Ovary (tissue), 9 donors: ENCODE measurements around the gene FUT7. TPM values are rescaled to one million over a fixed set of nuclear protein-coding genes. Genes with fewer than 3 reads are reported as not detected.

ENCODE experiments used
- DNase-seq, 5 donors: peaks; one replicate each; pipeline ENCODE4 v3.0.0-alpha.2; 2019 to 2020
- H3K27ac ChIP-seq, 2 donors: fragments of 200-600 bp; one replicate each; pipeline versions ENCODE4 v1.5.1 to v1.8.0; 2019 to 2022
- H3K27me3 ChIP-seq: fragments of 200-600 bp; one replicate; pipeline ENCODE4 v1.8.0; 2022
- H3K36me3 ChIP-seq: fragments of 200-600 bp; sonication (generic); one replicate; pipeline ENCODE4 v1.5.1; 2019
- H3K4me1 ChIP-seq: one replicate; pipeline ENCODE4 v1.8.1; 2013; ENCODE audit warnings: mild to moderate bottlenecking, moderate library complexity; ENCODE audit not compliant: insufficient read depth
- H3K4me3 ChIP-seq: fragments of 200-600 bp; sonication (generic); one replicate; pipeline ENCODE4 v1.5.1; 2017
- H3K9me3 ChIP-seq, 2 donors: fragments of 200-600 bp in 1 of 2; sonication (generic) in 1 of 2; one replicate each; pipeline versions ENCODE4 v1.5.1 to v1.8.1; 2013 to 2019; ENCODE audit warnings: mild to moderate bottlenecking in 1 of 2, moderate library complexity in 1 of 2
- CTCF ChIP-seq, 3 donors: fragments of 450-650 bp in 2 of 3; fragments of 200-600 bp in 1 of 3; IDR thresholded peaks; one replicate each; pipeline versions ENCODE4 v1.5.1 to v1.8.0; 2016 to 2022; ENCODE audit warnings: antibody characterized with exemption in 3 of 3, mild to moderate bottlenecking in 1 of 3
- EP300 ChIP-seq: sonication (generic); formaldehyde crosslinking; IDR thresholded peaks from one replicate; pipeline ENCODE4 v1.6.1; 2017; ENCODE audit warnings: antibody characterized with exemption
- POLR2A ChIP-seq: fragments of 450-650 bp; IDR thresholded peaks from one replicate; pipeline ENCODE4 v1.6.1; 2017; ENCODE audit warnings: antibody characterized with exemption, mild to moderate bottlenecking, moderate library complexity
- WGBS, 3 donors: extraction: QIAGEN DNeasy Blood & Tissue Kit in 1 of 3; methylation state at CpG; one replicate each; pipeline versions ENCODE4 v1.1.5 to v1.1.7; 2013 to 2017; 5-methylcytosine and 5-hydroxymethylcytosine counted together
- intact Hi-C, 4 donors: fragments of 100-400 bp; cut with DNase I; formaldehyde crosslinking; loops; one replicate each; pipeline versions ENCODE4 v1.11.0 to v1.15.1; 2022 to 2023
- polyA plus RNA-seq, 2 donors: library from polyadenylated mRNA; stranded (reverse); fragments of 200-250 nt in 1 of 2; fragments of 350-450 nt in 1 of 2; fragmentation: Illumina TruSeq in 1 of 2; extraction: RNeasy Lipid Tissue Mini Kit (QIAGEN cat#74804) in 1 of 2; gene quantifications; one replicate each; pipeline ENCODE4 v1.2.3, GENCODE V29; 2013 to 2014
- total RNA-seq, 7 donors: library from RNA; depleted of rRNA in 2 of 7; stranded (reverse); fragments of >200 nt in 2 of 7; fragmentation: NEBNext Ultra II Directional in 3 of 7; extraction: Animal tissue kit (Norgen Biotek cat#: 25700) in 3 of 7; gene quantifications; one replicate each; pipeline versions ENCODE4 v1.1.0 to v1.2.4, GENCODE V29; 2016 to 2023
- donor health status: DM: no; HTN: no; CAD: no; lungs with moderate emphysema.
- donor health status: DM: no; HTN: no; CAD: no.
- donor health status: Bipolar disorder and iron deficiency.
- donor health status: DM: yes; HTN: yes; CAD: no.
- donor health status: DM: no; HTN: no; CAD: no.
- donor health status: DM: yes; HTN: yes; CAD: no.

Gene FUT7
- total and polyA plus RNA-seq, 9 donors, result 0.07 to 0.08 TPM; not detected in 7

GRCh38 chr9:137046088-137046787 lies 14.3 kb upstream of the FUT7 start, which contains the start of gene NPDC1:
NPDC1 (minus strand) TSS chr9:137046177; CDS start chr9:137045989, 188 bp downstream.
- no peaks in the 10 kb centered on the region for H3K9me3 ChIP-seq
- intact Hi-C loops, result no loop called here
- peak; percentile 53 to 83 (median 77) for DNase-seq
- H3K27ac ChIP-seq, result peak within 1 kb of the TSS in 1 of 2 donors; percentile 34
- peak within 1 kb of the TSS; percentile 54 for H3K4me3 ChIP-seq
- WGBS, 3 donors, result 0 to 1% (median 0%) methylated on average over 37 to 57 of the region's 57 CpGs
- H3K27me3 ChIP-seq, result peaks cover 6% of the 10 kb centered on the region
- no peaks in the 10 kb centered on the region for H3K36me3 ChIP-seq
- H3K4me1 ChIP-seq, result peaks cover 8% of the 10 kb centered on the region
- TF ChIP-seq EP300, result no peak
- TF ChIP-seq CTCF (IDR thresholded peaks at IDR 0.05), result peak; percentile 38 to 77 (median 76)

- WGBS, 3 donors, result 1 to 2% (median 2%) methylated on average over 57 to 96 of the region's 96 CpGs
- no peaks in the 10 kb centered on the region for H3K9me3 ChIP-seq
- peak in 2 of 5 donors; percentile 54 to 66 for DNase-seq
- intact Hi-C loops, result no loop called here
- peak overlapping the region in 1 of 2 donors; percentile 34 for H3K27ac ChIP-seq
- TF ChIP-seq EP300 (no peak), CTCF (IDR thresholded peaks at IDR 0.05) (no peak), POLR2A (no peak)
- H3K4me1 ChIP-seq, result peaks cover 8% of the 10 kb centered on the region
- no peaks in the 10 kb centered on the region for H3K36me3 ChIP-seq
- H3K27me3 ChIP-seq, result peaks cover 6% of the 10 kb centered on the region
- peak overlapping the region; percentile 54 for H3K4me3 ChIP-seq
These were observed 13.6 kb upstream of the FUT7 start for GRCh38 chr9:137045294-137046087.

- intact Hi-C loops, result no loop called here
- TF ChIP-seq EP300 (no peak), POLR2A (no peak), CTCF (IDR thresholded peaks at IDR 0.05) (no peak)
These were observed 12.8 kb upstream of the FUT7 start for GRCh38 chr9:137044502-137045177.

GRCh38 chr9:137044037-137044436 lies 12.1 kb upstream of the FUT7 start:
- no peaks in the 10 kb centered on the region for H3K36me3 ChIP-seq
- intact Hi-C loops, result no loop called here
- TF ChIP-seq CTCF (IDR thresholded peaks at IDR 0.05) (no peak), POLR2A (no peak), EP300 (no peak)
- H3K27me3 ChIP-seq, result peaks cover 6% of the 10 kb centered on the region
- H3K4me3 ChIP-seq, result no peak overlapping the region
- peaks cover 8% of the 10 kb centered on the region for H3K4me1 ChIP-seq
- no peak overlapping the region for H3K27ac ChIP-seq
- DNase-seq, result no peak
- 75 to 78% (median 77%) methylated on average over 12 of the region's 12 CpGs for WGBS, 3 donors
- no peaks in the 10 kb centered on the region for H3K9me3 ChIP-seq

More at GRCh38 chr9:137044502-137045177, 12.8 kb upstream of the FUT7 start:
- WGBS, 3 donors, result 42 to 50% (median 48%) methylated on average over 16 to 18 of the region's 18 CpGs
- Histone ChIP-seq H3K27ac (no peak overlapping the region), H3K4me3 (peak overlapping the region; percentile 54), H3K27me3 (peaks cover 6% of the 10 kb centered on the region), H3K4me1 (peaks cover 8% of the 10 kb centered on the region), H3K9me3 (no peaks in the 10 kb centered on the region), H3K36me3 (no peaks in the 10 kb centered on the region)
- no peak for DNase-seq
